ENCODE results near the gene TRIM3.

The TRIM3 gene

DNA sequence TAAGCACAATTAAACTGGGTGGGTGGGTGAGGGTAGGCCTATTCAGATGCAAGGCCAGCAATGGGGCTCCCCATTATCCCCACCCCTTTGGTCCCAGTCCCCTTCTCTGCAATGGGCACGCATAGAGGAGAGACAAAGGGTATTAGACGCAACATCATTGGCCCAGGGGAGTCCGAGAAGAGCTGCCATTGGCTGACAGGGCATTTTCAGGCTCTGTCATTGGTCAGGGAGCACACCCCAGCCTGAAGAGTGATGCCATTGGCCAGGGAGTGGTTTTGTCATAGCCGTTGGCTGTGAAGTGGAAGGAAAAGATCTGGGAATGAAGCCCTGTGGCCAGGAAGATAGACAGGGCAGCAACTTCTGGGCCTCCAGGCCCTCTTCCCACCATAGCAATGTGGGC is 2.8 kb upstream of the TRIM3 start:
- no peak for DNase-seq

DNA sequence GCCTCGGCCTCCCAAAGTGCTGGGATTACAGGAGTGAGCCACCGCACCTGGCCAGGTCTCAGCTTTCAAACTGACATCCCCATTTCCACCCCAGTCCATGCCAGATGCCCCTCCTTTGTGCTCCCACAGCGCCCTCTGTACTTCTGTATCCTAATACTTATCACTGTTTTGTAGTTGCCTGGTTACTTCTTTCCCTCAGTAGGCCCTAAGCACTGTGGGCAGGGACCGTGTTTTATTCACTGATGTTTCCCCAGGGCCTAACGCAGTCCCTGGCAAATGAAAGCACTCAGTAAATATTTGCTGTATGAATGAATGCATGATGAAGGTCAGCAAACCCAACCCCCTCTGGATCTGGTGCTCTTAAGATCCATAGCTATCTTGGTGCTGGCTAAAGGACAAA is 2.2 kb upstream of the TRIM3 start:
- DNase-seq = no peak

DNA sequence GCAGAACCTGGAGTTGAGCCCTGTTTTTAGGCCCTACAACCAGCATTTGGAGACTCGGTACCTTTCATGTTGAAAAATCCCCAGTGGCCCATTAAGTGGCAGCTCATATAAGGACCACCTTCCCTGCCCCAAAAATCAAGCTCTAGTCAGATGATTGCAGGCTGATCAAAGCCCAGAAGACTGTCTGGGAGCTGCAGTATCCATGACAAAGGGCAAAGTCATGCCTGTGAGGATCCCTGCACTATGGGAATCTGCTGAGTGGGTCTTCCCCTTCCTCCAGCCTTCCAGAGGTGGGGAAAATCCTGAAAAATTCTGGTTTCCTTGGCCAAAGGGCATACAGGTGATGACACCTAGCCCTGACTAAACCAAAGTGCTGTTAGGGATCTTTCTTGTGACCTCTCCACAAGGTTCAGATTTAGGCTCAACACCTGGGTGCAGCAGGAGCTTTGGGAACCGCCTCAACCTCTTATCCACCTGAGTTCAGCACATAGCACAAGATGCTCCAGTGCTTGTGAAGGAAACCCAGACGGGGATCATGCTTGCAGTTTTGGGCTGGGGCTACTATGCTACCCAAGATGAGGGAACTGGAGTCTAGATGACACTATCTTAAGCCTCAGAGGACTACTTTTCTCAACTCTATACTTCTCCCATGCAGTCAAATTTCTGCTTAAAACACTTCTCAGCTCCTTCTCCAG is 1.2 kb upstream of the TRIM3 start:
- DNase-seq = no peak

DNA sequence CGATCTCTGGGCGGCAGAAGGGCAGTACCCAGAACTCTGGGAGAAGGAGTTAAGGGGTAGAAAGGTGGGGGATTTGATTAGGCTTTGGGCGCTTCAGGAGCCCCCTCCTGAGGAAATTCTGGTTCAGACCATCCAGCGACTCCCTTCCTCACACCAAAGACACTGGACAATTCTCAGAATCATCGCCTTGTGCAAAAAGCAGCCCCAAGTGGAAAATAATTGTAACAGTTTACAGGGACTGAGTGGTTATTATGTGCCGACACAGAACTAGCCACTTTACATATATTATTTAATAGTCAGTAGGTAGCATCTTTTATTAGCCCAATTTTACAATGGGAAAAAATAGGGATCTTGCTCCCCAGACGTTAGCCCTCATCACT is 662 bp upstream of the TRIM3 start:
- DNase-seq = no peak

DNA sequence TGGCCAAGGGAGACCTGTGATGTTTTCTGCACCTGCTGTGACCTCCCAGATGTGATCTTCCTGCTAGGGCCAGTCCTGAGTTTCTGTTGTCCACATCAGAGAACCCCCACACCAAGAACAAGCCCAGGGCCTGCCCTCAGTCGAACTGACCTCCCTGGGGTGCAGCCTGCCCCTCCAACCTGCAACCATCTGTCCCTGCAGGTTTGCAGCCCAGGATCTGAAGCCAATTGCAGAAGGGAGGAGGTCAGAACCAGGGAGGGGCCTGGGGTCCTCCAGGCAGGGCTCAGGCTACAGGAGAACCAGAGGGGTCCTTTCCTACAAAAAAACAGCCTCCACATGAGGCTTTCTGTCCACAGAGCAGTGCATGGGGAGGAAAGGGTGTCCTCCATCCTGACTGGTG is 807 bp downstream of the TRIM3 start:
- DNase-seq = no peak

DNA sequence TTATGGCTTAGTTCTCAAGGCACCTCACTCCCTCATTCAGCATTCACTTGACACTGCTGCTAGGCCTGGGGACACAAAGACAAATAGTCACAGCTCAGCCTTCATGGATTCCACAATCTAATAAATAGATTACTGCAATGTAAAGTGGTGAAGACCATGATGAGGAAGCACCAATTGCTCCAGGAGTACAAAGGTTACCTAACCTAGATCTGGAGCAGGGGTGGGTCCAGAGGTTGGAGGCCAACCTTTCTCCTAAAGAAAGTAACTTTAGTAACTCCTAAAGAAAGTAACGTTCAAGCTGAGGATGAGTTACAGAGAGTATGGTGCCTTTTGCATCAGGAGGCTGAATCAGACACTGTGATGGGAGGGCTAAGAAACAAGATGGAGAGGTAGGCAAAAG is 4.1 kb downstream of the TRIM3 start:
- no peak for DNase-seq

DNA sequence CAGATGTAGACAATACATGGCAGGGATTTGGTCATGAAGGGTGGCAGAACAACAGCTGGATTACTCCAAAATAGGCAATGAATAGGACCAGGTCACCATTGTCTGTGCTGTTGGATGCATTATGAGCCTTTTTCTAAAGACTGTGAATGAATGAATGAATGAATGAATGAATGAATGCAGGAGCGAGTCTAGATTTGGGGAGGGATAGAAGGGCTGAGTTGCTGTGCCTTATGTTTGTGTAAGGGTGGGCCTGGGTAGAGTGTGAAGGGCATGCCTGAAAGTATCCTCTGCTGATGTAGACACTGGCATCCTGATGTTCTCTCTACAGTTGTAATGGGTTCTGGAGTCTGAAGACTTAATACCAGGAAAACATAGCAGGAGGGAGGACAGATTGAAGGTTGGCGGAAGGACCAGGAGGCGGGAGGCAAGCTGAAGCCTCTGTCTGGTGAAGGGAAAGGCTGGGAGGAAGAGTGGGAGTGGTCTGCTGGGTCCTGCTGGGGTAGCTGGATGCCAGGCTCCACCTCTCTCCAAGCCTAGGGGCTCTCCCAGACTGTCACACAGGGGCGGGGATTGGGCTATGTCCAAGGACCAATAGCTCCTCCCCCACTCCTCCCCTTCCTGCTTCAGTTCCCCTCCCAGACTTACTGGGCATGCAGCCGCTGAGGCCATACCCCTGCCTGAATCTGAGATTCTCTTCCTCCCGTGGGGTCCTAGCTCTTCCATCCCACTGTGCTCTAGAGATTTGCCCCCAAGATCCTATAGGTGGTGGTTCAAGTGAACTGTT is 4.8 kb downstream of the TRIM3 start:
- DNase-seq = peak; percentile 74

DNA sequence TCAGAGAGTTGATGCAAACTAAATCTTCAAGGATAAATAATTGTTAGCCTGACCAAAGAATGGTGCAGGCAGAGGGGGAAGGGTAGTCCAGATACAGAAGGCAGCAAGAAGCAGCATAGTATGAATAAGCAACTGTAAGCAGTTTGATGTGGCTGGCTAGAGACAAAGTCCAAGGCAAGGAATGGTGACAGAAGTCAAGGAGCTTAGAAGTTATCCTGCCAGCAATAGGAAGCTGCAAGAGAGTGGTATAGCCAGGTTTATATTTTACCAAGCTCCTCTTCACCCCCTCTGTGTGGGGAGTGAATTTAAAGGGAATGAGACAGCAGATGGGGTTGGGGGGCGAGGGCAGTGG is 14.7 kb downstream of the TRIM3 start:
- DNase-seq = no peak

DNA sequence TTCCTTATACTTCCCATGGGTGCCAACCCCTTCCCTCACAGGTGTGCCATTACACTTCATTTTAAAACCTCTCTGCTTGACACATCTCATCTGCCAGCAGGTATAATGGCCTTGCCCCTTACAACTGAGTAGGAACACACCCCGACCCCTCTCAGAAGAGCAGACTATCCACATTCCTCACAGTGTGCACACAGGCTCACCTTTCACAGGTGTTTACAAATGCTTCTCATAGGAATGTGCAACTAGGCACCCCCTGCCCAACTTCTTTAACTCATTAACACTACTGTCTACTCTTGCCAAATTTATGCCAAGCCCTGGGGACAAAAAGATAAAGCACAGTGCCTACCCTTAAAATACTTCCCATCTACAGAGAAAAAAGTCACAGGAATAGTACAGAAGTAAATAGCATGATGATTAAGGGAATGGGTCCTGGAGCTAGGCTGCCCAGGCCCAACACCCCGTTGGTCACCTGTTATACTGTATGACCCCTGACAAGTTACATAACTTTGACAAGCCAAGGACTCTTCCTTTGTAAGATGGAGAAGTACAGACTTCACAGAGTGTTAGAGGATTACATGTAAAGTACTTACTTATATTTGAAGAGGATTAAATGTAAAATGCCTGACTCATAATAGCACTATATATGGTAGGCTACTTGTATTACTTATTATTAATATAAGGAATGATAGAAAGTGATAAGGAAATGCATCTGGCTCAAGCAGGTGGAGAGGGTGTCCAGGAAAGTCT is 15.2 kb downstream of the TRIM3 start:
- no peak for DNase-seq

DNA sequence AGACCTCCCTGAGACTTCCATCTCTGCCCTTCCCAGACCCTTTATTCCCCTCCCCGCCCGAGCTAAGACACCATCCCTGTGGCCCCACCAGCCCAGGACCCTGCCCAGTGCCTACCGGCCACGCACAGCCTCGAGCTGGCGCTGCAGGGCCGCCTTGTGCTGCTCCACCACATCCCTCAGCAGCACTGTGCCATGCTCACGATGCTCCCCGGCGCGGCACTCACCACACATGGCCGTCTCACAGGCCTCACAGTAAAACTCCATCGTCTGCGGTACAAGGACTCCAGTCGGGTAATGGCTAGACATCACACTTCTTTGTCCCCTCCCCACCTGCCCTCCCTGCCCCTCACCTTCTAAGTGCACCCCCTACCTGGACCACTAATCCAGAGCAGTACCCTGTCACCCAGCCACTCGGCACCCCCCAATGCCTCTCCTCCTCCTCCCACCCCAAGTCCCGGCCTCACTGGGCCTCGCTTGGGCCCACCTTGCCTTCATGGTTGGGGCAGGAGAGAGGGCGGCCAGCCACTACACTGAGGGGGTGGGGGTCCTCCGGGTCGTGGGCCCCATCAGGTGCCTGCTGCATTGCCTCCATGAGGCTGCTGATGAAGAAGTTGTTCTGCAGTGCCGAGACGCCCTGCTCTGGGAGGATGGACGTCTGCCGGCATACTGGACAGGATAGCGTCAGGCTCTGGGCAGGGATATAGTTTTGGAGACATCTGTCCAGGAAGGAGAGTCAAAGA is 16.0 kb downstream of the TRIM3 start:
- no peak for DNase-seq

DNA sequence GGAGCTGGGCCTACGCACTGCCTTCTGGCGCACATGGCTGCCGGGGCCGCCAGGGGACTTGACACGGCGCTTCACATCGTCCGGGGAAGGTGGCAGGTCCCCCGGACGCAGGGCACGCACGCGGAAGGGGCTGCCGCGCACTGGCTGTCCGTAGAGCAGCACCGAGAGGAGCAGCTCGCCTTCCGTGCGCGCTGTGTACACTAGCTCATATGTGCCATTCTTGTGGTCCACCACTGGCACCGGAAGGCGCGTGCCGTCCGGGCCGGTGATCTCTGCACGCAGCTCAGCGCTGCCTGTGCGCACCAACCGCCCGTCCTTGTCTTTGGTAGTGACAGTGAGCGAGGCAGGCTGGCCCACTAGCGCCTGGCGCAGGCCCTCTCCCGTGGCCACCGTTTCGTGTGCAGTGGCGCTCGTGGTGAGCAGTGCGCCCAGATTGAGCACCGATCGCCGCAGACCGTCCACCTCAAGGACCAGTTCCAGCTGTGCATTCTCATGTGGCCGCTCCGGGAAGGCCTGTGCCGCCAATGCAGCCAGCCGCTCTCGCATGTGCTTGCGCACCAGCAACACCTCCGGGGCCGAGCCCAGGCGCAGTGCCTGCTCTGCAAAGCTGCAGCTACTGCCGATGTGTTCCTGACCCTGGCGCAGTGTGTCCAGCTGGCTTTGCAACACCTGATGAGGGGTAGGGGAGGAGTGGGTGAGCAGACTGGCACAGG is 17.2 kb downstream of the TRIM3 start:
- no peak for DNase-seq

DNA sequence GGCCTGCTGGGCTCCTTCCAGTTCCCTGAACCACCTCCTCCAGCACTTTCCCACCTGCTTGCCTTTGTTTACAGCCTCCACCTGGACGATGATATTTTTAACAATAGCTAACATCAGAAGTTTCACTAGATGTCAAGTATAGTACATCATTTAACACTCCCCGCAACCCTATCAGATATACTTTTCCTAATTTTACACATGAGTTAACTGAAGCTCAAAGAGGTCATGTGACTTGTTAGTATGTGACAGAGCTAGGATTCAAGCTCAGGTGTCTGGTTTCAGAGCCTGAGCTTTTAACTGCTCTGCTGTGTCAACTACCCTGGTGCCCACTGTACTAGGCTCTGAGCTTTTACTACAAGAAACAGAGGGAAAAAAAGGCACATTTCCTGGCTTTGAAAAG is 18.7 kb downstream of the TRIM3 start:
- DNase-seq = no peak

DNA sequence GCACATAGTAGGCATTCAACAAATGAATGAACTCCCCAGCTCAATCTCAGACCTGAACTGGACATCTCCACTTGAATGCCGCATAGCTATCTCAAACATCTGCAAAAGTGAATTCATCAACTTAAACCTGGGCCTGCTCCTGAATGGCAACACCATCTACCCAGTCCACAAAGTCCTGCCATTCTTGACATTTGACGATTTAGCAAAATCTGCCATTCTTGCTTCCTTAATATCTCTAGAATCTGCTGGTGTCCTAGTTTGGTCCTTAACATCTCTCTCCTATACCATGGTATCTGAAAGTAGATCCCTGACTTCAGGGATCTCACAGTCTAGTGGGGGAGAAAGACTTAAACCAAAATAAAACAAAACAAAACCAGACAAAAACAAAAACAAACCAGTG is 20.6 kb downstream of the TRIM3 start:
- DNase-seq = no peak

DNA sequence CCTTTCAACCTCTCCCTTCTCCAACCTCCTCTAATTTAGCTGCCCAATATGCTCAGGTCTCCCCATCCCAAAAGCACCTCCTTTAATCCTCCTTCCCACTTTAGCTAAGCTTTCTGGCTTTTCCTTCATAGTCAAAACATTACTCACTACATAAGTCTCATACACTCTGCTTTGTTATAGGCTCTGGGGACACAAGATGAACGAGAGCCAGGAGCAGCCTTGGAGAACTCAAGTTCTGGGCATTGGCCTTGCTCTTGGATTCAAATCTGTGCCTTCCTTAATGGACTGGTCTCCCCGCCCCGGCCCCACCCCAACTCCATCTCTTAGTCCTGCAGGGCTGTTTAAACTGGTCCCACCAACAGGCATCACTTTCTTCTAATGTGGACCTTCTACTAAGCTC is 21.5 kb downstream of the TRIM3 start:
- no peak for DNase-seq

DNA sequence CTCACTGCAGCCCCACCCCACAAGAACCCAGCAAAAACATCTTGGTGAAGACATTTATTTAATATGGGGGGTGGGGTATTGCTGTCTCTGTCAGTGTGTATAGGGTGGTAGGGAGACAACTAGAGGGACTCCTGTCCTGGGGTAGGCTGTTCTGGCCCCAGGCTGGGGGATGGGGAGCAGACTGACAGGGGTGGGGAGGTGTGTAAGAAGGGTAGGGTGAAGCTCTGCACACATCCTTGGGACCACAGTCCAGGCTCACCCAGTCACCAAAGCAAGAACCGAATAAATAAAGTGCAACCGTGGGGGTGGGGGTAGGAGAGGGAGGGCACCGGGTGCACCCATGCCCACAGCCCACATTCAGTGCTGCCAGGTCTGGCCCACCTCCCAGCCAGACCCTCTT is 25.2 kb downstream of the TRIM3 start:
- no peak for DNase-seq

DNA sequence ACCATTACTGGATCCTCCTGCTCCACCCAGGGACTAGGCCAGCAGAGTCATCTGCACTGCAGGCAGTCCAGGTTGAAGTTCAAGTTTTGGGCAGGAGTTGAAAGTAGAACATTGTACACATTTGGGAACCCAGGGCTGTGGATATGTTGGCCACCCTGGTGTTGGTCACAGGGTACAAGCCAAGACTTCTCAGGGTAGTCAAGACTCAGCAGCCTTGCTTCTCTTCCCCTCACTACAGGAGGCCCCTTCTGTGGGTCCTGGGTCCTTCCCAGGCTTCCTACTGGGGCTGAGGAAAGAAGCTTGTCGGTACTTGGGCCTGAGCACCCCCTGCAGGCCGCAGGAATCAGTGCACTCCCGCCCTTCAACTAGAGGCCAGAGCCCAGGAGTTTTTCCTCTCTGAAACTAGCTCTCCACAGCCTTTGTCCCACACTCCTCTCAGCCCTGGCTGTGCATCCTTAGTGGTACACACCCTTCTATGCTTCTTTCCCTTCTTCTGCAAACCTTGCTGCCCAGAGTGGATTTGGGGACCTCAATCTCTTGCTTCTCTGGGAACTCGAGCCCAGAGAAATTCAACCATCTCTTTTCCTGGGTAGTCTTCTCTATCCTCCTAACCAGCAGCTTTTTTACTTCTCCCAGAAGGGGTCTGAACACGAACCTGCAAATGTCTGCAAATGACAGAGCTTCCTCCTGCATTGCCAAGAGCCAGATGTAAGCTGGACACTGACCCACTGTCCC is 30.3 kb downstream of the TRIM3 start:
- peak; percentile 60 for DNase-seq

DNA sequence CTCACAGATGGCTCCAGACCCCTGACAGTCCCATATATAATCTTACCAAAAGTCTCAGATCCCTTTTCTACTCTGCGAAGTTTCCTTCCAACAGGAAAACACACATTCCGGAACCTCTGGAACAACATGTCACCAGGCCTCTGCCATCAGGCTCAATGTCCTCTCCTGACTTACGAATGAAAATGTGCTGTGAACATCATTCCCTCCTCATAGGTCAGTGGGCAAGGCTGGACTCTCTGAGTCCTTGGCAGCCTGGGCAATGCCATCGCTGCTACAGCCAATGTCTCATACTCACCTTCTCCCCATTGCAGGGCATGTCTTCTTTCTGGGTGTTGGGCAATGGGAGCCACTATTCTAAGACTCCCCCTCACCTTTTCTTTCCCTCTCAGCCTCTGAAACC is 31.3 kb downstream of the TRIM3 start:
- DNase-seq = no peak

DNA sequence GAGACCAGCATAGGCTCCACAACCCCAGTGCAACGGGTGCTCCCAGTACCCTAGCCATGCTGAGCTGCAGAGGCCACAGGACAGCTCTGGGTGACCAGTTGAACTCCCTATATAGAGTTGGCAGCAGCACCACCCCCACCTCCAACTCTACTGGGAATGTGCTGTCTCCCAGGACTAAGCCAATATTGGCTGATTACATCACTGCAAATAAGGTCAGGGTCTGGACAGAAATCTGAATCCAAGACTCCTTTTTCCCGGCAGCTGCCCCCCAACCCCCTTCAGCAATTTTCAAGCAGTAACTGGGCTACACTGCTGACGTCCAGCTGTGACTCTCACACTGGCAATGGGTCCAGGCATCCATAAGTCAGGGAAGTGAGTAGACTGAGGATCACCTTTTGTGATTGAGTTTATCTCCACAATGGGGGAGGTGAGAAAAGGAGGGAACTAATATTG is 32.8 kb downstream of the TRIM3 start, which contains the start of gene HPX:
TSS of gene HPX (minus strand) at position 82 of the 453 bp plus-strand sequence. CDS start at position 58, 24 bp downstream.
- no peak for DNase-seq

DNA sequence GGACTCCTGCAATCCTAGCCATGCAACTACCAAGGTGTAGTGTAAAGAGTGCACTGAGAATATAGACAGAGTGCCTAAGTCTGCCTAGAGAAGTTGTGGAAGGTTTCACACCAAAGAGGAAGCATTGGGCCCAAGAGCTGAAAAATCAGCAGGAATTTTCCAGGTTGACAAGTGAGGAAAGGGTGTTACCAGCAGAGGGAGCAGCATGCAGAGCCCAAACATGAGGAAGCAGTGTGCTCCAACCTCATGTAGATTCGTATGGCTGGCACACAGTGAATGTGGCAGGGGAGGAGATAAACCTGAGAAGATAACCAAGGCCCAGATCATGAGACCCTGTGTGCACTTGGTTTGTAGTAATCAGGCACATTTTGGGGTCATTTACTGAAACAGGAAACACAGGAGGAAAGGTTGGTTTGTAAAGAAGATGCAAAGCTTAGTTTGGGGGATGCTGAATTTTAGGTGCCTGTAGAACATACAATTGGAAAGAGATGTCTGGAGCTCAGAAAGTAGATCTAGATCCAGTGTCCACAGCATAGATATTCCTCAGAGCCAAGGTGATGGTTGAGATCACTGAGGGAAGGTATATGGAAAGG is 34.7 kb downstream of the TRIM3 start:
- DNase-seq = peak; percentile 61

DNA sequence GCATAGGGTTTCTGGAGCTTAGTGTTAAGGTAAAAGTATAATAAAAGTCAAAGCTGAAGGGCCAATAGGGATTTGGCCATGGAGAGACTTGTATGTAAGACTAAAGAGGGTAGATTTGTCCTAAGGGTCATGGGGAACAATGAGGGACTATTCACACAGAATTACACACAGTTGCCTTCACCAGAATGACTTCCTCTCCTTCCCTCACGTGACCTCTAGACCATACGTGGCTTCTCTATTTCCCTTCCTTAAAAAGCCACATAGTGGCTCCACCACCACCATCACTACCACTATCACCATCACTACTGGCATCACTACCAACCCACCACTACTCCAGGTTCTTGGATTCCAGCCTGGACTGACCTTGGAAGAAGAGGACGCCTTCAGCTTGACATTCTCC is 35.7 kb downstream of the TRIM3 start:
- no peak for DNase-seq

DNA sequence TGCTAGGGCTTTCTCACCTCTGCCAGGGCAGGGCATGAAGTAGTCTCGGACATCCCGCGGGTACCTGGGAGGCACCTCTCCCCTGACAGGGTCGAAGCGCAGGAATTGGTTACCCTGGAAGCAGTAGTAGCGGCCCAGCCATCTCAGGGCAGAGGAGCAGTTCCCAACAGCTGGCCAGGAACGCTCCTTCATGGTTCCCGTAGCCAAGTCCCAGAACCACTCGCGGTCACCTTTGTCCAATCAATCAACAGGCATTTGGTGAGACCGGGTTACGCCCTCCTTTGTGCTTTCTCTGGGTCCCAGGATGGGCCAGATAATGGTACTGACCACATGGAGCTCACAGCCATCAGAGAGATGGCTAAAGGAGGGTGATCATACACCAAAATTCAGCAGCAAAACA is 36.3 kb downstream of the TRIM3 start:
- DNase-seq = no peak
